Esophagus squamous epithelium (tissue), 4 donors: ENCODE data around the gene ZYX.

ENCODE experiments used
- CTCF ChIP-seq, 6 experiments: fragments of 450-650 bp in 4 of 6; fragments of 200-600 bp in 2 of 6; sonication (generic) in 2 of 6; IDR thresholded peaks; one replicate each; pipeline ENCODE4 v1.5.1; 2016 to 2019; ENCODE audit warnings: antibody characterized with exemption in 6 of 6, mild to moderate bottlenecking in 4 of 6, moderate library complexity in 4 of 6
- POLR2A ChIP-seq, 4 donors: fragments of 450-650 bp; IDR thresholded peaks; one replicate each; pipeline ENCODE4 v1.6.1; 2017; ENCODE audit warnings: antibody characterized with exemption in 4 of 4, mild to moderate bottlenecking in 4 of 4, moderate library complexity in 3 of 4

- TF ChIP-seq CTCF (IDR thresholded peaks at IDR 0.05) (no peak), POLR2A (IDR thresholded peaks at IDR 0.05) (no peak)
Measured at GRCh38 chr7:143379611-143380259, 1.4 kb upstream of the ZYX start.
